Amniotic epithelial cell (primary cell): Measurements from ENCODE around the gene PZP.
"Not testable (repeated sequence)": the region's sequence is repeated elsewhere in the genome, so short reads cannot be mapped to it uniquely, and the experiment has no call there.

Experiments used
- DNase-seq: peaks from one replicate; pipeline ENCODE4 v3.0.0-alpha.2; 2010; ENCODE audit warnings: low read depth

PZP gene

DNA sequence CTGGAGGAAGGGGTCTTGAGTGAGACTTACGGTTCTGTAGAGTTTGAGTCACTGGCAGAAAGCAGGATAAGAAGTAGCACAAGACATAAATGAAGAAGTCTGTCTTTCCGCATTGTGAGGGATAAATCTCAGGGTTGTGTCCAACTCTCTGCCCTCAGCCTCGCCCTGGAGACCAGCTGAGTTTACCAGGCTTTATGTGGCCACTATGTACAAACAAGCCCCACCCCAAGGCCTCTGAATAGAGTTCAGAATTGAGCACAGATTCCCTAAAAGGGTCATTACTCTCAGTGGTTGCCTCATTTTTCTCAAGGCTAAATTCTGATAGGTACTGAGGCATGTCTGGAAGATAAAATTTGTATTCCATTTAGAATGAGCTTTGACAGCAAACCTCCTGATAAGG is at the start of gene PZP:
PZP (minus strand) TSS at position 167 of the 400 bp plus-strand sequence; CDS start at position 113, 54 bp downstream.
- DNase-seq, result no peak

DNA sequence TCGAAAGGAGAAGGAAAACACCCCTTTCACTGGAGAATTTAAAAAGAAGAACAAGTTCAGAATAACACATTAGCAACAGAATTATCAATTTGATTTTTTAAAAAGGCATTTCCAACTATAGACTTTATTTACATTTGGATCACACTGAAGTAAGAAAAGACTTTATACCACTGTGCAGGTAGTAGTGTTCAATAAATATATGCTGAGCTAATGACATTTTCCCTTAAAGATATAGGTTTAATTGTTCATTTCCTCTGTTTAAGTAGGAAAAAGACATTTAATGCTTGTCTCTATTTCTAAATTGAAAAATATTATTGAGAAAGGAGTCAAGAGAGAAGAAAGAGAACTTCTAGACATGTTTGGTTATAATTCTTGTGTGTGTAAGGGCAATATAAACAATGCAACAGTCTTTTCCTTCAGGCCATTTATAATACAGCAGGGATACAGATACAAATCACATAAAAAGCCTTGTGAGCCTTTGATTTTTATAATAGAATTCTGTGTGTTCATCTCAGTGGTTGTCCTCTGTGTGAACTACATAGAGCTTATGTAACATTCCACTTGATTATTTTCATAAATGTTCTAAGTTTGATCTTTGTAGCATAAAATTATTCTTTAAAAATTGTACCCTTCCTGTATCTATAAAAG is 48.7 kb upstream of the PZP start:
- no peak for DNase-seq

DNA sequence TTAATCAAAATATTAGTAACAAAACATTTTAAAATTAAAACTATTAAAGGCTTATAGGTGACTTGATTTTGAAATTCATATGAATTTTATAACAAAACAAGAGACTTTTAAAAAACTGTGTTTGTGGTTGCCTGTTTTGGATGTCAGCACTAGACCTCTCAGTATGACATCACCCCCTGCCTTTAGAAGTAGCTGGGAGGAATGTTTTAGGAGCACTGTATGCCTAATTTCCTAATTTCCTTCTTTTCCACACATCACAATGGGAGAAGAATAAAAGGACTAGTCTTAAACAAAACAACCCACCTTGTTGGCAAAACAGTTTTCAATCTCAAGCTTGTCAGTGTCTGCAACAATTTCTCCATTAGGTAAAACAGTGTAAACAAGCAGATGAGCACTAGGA is 48.1 kb upstream of the PZP start:
- DNase-seq, result no peak

DNA sequence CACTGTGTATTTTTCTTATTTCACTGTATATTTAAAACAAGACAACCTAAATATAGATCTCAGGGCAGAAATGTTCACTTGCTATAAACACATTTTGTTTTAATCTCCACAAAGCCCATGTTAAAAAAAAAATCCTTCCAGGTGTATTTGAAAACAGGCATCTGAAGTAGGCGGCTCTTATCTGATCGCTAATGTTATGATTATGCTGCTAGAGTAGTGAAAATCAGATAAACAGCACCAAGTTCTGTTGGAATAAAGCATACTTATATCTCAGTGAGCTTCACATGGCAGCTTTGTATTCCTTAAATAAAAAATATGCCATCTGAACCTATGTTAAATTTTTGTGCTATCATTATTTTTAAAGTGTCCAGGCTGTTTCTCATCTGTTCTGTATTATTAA is 47.6 kb upstream of the PZP start:
- DNase-seq, result no peak

DNA sequence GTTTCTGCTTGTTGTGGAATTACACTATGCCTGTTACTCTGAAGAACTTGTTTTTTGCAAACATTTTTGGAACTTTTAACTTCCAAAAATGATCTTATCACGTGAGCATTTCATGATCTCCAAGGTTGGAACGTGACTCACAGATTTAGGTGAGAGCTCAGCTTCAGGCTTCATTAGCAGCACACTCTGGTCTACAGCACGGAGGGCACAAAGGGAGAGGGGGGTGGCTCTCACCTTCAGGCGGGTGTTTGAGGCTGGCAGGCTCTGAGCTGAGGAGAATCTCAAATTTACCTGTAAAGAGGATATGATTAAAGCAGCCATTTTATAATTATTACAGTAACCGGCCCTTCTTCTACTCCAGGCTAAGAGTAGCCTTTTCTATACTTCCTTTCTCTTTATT is 45.3 kb upstream of the PZP start:
- DNase-seq, result no peak

GRCh38 chr12:9252791-9253190 is 44.6 kb upstream of the PZP start:
- not testable (repeated sequence) for DNase-seq

GRCh38 chr12:9252256-9252655 is 44.1 kb upstream of the PZP start:
- no peak for DNase-seq

DNA sequence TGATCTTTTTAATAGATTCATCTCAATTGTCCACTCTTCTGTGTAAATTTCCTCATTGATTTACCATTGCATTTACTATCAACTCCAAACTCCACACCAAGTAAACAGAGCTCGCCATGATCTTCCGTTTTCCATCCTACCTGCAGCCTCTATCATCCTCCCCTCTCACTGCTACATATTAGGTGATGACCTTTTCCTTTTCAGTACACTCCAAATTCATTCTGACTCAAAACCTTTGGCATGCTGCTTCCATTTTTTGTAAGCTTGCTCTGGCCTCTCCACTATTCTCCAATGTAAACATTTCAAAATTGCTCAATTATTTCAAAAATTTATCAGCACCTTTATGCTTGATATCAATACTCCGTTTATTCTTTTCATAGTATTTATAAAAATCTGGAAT is 40.2 kb upstream of the PZP start:
- no peak for DNase-seq

GRCh38 chr12:9244894-9245293 is 36.7 kb upstream of the PZP start:
- peak; percentile 0 for DNase-seq

GRCh38 chr12:9243999-9244649 is 35.9 kb upstream of the PZP start:
- no peak for DNase-seq

- DNase-seq, result no peak
Observed at GRCh38 chr12:9241301-9241700, 33.1 kb upstream of the PZP start.

DNA sequence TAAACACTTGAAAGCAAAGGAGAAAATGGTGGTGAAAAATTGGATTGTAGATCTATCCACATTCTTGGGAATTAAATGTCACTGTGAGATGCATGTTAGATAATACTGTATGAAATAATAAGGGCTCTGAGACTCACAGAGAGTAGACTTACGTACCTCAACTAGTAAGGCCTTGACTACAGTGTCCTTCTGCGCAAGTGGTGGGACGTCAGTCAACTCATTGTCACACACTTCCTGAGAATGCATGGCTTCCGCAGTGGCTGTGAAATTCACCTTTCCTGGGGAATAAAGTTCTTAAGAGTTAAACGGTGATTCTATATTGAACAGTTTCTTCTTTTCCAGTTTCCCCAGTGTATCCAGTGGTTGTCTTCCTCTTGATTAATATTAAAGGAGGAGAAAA is 32.6 kb upstream of the PZP start:
- DNase-seq, result no peak

DNA sequence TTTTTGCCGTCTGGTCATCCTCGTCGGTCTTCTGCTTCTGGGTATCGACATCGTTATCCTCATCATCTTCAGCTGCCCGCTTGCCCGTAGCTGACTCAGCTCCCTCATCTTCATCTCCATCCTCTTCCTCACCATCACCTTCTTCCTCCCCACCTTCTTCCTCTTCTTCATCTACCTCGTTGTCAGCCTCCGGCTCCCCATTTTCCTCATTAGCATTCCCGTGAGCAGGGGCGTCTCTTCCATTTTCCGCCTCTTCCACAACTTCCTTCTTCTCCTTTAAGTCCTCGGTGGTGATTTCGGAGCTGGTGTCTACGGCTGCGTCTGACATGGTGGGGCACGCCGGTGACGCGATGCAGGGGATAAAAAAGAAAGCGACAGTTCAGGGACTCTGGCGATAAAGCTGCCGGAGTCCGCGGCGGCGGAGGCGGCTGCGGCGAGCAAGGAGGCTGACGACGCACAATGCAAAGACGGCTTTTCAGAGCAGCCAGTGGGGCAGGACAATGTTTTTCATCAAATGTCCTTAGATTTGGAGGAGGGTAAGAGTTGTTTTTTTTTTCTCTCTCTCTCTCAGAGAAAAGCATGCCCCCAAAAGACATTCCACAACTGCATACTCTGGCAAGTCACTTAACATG is 31.9 kb upstream of the PZP start:
- DNase-seq, result peak; percentile 1

- peak; percentile 6 for DNase-seq
Observed at GRCh38 chr12:9237286-9237685, 29.1 kb upstream of the PZP start.

- DNase-seq, result no peak
Observed at GRCh38 chr12:9235519-9235918, 27.3 kb upstream of the PZP start.

DNA sequence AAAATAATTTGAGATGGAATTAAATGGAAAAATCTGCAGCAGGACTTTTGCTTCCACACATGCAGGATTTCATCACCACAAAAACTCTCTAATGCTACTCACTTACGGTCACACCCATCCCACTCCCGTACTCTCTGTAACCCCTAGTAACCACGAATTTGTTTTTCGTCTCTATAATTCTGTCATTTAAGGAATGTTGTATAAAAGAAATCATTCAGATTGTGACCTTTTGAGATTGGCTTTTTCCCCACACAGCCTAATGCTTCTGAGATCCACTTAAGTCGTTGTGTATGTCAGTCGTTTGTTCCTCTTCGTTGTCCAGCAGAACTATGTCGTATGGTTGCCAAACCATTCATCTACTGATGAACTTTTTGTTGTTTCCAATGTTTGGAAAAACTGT is 19.8 kb upstream of the PZP start:
- no peak for DNase-seq

DNA sequence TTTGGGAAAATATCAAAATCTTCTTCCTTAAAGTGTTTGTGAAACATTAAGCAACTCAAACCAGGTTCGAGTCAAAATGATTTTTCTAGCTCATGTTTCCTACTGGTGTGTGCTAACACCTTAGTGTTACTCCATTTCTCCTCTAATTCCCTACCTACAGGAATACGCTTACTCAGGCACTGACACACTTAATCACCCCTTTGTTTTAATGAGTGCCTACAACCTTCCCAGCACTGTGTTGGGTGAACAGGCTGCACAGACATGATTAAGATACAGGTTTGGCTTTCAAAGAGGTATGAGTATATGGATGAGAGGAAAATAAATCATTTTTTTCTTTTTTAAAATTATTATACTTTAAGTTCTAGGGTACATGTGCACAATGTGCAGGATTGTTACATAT is 15.6 kb upstream of the PZP start:
- DNase-seq, result no peak

- DNase-seq, result no peak
Observed at GRCh38 chr12:9221483-9221882, 13.3 kb upstream of the PZP start.

DNA sequence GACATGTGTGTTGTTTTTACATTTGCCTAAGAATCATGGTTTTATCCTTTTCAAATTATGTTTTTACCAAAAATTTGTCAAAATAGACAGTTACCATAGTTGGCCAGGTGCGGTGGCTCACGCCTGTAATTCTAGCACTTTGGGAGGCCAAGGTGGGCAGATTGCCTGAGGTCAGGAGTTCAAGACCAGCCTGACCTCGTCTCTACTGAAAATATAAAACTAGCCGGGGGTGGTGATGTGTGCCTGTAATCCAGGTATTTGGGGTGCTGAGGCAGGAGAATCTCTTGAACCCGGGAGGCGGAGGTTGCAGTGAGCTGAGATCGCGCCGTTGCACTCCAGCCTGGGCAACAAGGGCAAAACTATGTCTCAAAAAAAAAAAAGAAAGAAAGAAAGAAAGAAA is 12.8 kb upstream of the PZP start:
- not testable (repeated sequence) for DNase-seq

- no peak for DNase-seq
Observed at GRCh38 chr12:9214534-9214933, 6.3 kb upstream of the PZP start.

DNA sequence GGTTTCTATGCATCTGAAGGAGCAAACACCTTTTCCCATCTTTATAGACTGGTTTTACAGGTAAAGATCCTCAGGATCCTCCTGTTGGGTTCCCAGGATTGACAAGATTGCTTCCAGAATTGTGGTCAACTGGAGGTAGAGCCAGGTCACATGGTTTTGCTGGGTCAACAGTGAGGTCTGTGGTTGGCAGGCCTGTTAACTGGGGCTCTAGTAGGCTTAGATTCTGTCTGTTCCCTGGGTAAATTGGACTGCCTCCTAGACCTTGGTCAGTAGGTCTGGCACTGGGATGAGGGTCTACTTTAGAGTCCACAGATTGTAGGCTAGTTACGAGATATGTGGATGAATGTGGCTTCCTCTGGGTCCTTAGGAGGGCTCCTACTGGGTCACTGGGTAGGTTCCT is 3.5 kb upstream of the PZP start:
- no peak for DNase-seq

GRCh38 chr12:9204380-9204779 is 3.8 kb downstream of the PZP start:
- no peak for DNase-seq

DNA sequence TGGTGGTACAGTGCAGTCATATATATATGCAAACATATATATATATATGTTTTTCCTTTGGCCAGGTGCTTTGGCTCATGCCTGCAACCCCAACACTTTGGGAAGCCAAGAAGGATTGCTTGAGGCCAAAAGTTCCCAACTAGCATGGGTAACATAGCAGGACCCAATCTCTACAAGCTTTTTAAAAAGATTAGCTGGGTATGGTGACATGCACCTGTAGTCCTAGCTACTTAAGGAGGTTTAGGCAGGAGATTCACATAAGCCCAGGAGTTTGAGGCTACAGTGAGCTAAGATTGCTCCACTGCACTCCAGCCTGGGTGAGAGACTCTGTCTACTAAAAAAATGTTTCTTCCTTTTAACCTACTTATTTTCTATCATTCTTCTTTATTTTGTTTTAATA is 10.2 kb downstream of the PZP start:
- DNase-seq, result no peak

- DNase-seq, result no peak
Observed at GRCh38 chr12:9184276-9184675, 23.9 kb downstream of the PZP start.
